Natural killer cell (primary cell): ENCODE measurements around the gene MAST4. TPM values are rescaled to one million over a fixed set of nuclear protein-coding genes. Genes with fewer than 3 reads are reported as not detected.

Source experiments
- ATAC-seq, 3 donors: fragments of 150-1000 bp in 2 of 3; fragments of 200-7000 bp in 1 of 3; cut with Tn5 transposase; 1 replicate in 1 of 3; 2 replicates in 2 of 3; pipeline ENCODE4 v1.10.0; 2021; ENCODE audit warnings: mild to moderate bottlenecking in 2 of 3, moderate library complexity in 2 of 3
- DNase-seq, 2 donors: peaks; one replicate each; pipeline versions ENCODE4 v3.0.0 to v3.0.0-alpha.2; 2013 to 2021; ENCODE audit warnings: mixed read lengths in 1 of 2
- H3K27ac ChIP-seq: one replicate; pipeline ENCODE4 v1.5.1; 2013; ENCODE audit warnings: mild to moderate bottlenecking, low read length
- H3K27me3 ChIP-seq: one replicate; pipeline ENCODE4 v1.6.1; 2013; ENCODE audit warnings: low read length; ENCODE audit not compliant: control insufficient read depth, insufficient read depth
- H3K36me3 ChIP-seq: one replicate; pipeline ENCODE4 v1.6.1; 2013; ENCODE audit warnings: low read length; ENCODE audit not compliant: control insufficient read depth, insufficient read depth
- H3K4me1 ChIP-seq: one replicate; pipeline ENCODE4 v1.6.1; 2013; ENCODE audit warnings: low read length; ENCODE audit not compliant: control insufficient read depth, insufficient read depth
- H3K4me3 ChIP-seq: one replicate; pipeline ENCODE4 v1.5.1; 2013; ENCODE audit warnings: low read length
- H3K9me3 ChIP-seq: one replicate; pipeline ENCODE4 v1.6.1; 2013; ENCODE audit warnings: low read length; ENCODE audit not compliant: control insufficient read depth, insufficient read depth
- H3K27ac Mint-ChIP-seq, 2 donors: one replicate each; pipeline ENCODE4 v1.8.0; 2022; ENCODE audit warnings: mild to moderate bottlenecking in 2 of 2, mixed read lengths in 2 of 2, moderate library complexity in 1 of 2
- H3K27me3 Mint-ChIP-seq, 2 donors: one replicate each; pipeline ENCODE4 v1.8.0; 2022; ENCODE audit warnings: low read depth in 2 of 2, mixed read lengths in 2 of 2
- H3K36me3 Mint-ChIP-seq: one replicate; pipeline ENCODE4 v1.8.0; 2022; ENCODE audit warnings: mixed read lengths
- H3K4me1 Mint-ChIP-seq, 2 donors: one replicate each; pipeline ENCODE4 v1.8.0; 2022; ENCODE audit warnings: mixed read lengths in 2 of 2
- H3K4me3 Mint-ChIP-seq: one replicate; pipeline ENCODE4 v1.8.0; 2022; ENCODE audit warnings: mild to moderate bottlenecking, moderate library complexity, mixed read lengths
- H3K9me3 Mint-ChIP-seq, 2 donors: one replicate each; pipeline ENCODE4 v1.8.0; 2022; ENCODE audit warnings: mixed read lengths in 2 of 2
- WGBS: methylation state at CpG from one replicate; pipeline ENCODE4 v1.1.7; 2013; ENCODE audit warnings: missing lambda C conversion rate; ENCODE audit not compliant: insufficient coverage; 5-methylcytosine and 5-hydroxymethylcytosine counted together
- intact Hi-C: fragments of 100-400 bp; cut with micrococcal nuclease; formaldehyde crosslinking; loops from one replicate; pipeline ENCODE4 v1.14.2; 2022
- total RNA-seq, 4 donors: library from RNA; stranded (reverse); fragments of 120-200 nt in 1 of 4; gene quantifications; one replicate each; pipeline versions ENCODE4 v1.2.3 to v1.2.4, GENCODE V29; 2013 to 2022
- TF ChIP-seq, protein P1 (sequence below): fragments of 200-600 bp; IDR thresholded peaks from one replicate; pipeline ENCODE4 v1.8.0; 2022; ENCODE audit warnings: antibody characterized with exemption

MAST4 gene
- total RNA-seq, 3 donors from 2014 or later (not counting 1 experiment from before 2014, with no cell fraction given): 6.5 to 14.1 (median 12.7) TPM

- no peak for ATAC-seq
- H3K4me1 ChIP-seq: no peaks in the 10 kb centered on the region
- Mint-ChIP-seq H3K36me3 (no peaks in the 10 kb centered on the region), H3K27me3 (no peaks in the 10 kb centered on the region), H3K4me3 (no peak overlapping the region), H3K4me1 (no peaks in the 10 kb centered on the region), H3K27ac (no peak overlapping the region), H3K9me3 (peaks cover 2 to 3% of the 10 kb centered on the region in 2 donors)
- H3K27me3 ChIP-seq: no peaks in the 10 kb centered on the region
- 82% methylated on average over 1 of the region's 1 CpG for WGBS
- no peaks in the 10 kb centered on the region for H3K36me3 ChIP-seq
- TF ChIP-seq, protein P1, sequence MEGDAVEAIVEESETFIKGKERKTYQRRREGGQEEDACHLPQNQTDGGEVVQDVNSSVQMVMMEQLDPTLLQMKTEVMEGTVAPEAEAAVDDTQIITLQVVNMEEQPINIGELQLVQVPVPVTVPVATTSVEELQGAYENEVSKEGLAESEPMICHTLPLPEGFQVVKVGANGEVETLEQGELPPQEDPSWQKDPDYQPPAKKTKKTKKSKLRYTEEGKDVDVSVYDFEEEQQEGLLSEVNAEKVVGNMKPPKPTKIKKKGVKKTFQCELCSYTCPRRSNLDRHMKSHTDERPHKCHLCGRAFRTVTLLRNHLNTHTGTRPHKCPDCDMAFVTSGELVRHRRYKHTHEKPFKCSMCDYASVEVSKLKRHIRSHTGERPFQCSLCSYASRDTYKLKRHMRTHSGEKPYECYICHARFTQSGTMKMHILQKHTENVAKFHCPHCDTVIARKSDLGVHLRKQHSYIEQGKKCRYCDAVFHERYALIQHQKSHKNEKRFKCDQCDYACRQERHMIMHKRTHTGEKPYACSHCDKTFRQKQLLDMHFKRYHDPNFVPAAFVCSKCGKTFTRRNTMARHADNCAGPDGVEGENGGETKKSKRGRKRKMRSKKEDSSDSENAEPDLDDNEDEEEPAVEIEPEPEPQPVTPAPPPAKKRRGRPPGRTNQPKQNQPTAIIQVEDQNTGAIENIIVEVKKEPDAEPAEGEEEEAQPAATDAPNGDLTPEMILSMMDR: no peak
- no peaks in the 10 kb centered on the region for H3K9me3 ChIP-seq
- intact Hi-C loops: no loop called here
- DNase-seq: no peak
- no peak overlapping the region for H3K4me3 ChIP-seq
- H3K27ac ChIP-seq: no peak overlapping the region
These were observed 105.1 kb downstream of the MAST4 start for GRCh38 chr5:66701244-66701643.

- no peaks in the 10 kb centered on the region for H3K4me1 ChIP-seq
- WGBS: 68% methylated on average over 3 of the region's 3 CpGs
- H3K27me3 ChIP-seq: no peaks in the 10 kb centered on the region
- no peak overlapping the region for H3K27ac Mint-ChIP-seq
- intact Hi-C loops: no loop called here
- H3K36me3 ChIP-seq: no peaks in the 10 kb centered on the region
- H3K27ac ChIP-seq: no peak overlapping the region
- no peak for DNase-seq
- ATAC-seq: no peak
- H3K9me3 Mint-ChIP-seq: no peaks in the 10 kb centered on the region
- no peaks in the 10 kb centered on the region for H3K36me3 Mint-ChIP-seq
- no peaks in the 10 kb centered on the region for H3K27me3 Mint-ChIP-seq
- H3K9me3 ChIP-seq: no peaks in the 10 kb centered on the region
- H3K4me3 Mint-ChIP-seq: no peak overlapping the region
- TF ChIP-seq, protein P1: no peak
- no peaks in the 10 kb centered on the region for H3K4me1 Mint-ChIP-seq
- no peak overlapping the region for H3K4me3 ChIP-seq
These were observed 106.2 kb downstream of the MAST4 start for GRCh38 chr5:66702426-66702825.

DNA sequence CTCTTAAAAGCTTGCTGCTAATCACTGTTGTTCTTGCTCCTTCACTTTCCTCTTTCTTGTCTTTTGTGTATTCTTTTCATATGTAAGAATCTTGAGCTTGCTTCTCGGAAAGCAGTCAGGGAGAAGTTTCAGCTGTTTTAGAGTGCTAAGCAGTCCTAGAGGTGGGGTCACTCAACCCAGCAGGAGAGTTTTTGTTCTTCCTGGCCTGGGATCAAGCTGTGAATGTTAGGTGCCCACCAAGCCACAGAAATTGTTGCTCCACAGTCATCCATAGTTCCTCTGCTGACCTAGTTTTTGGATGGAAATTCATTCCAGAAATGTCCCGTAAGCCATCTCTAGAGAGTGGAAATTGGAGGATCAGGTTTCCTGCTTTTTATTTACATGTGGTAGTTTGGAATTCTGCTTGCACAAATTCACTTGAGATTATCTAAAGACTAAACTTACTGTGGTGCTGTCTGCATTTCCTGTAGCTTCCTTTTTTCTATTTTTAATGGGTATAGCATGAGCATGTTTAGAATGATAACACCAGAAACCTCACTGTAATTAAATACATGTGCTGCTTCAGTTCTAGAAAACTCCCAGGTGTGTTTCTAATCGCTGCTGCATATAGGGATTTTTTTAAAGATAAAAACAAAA is 108.7 kb downstream of the MAST4 start:
- H3K4me3 Mint-ChIP-seq: no peak overlapping the region
- H3K27ac ChIP-seq: no peak overlapping the region
- no peaks in the 10 kb centered on the region for H3K4me1 ChIP-seq
- intact Hi-C loops: no loop called here
- TF ChIP-seq, protein P1: no peak
- H3K27ac Mint-ChIP-seq: no peak overlapping the region
- H3K4me3 ChIP-seq: no peak overlapping the region
- H3K9me3 Mint-ChIP-seq: no peaks in the 10 kb centered on the region
- ATAC-seq (no peak), DNase-seq (no peak)
- H3K36me3 ChIP-seq: no peaks in the 10 kb centered on the region
- no peaks in the 10 kb centered on the region for H3K27me3 Mint-ChIP-seq
- H3K27me3 ChIP-seq: no peaks in the 10 kb centered on the region
- WGBS: 50% methylated on average over 2 of the region's 3 CpGs
- no peaks in the 10 kb centered on the region for H3K9me3 ChIP-seq
- no peaks in the 10 kb centered on the region for H3K4me1 Mint-ChIP-seq
- H3K36me3 Mint-ChIP-seq: no peaks in the 10 kb centered on the region

DNA sequence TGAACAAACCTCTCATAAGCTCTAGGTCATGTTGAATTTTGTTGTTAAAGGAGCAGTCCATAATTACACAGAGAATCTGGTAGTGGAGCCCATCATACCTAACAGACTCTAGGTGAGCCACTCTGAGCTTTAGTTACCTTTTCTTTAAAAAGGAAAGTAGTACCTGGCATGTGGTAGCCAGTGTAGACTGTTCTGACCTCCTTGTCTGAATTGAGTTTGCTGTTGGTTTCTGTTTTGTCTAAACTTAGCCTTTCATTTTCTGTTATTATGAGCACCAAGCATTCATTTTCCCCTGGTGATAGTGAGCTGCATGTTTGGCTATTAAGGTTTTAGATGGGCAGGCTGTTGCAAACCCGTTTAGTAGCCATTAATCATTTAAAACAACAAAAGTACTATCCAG is 112.2 kb downstream of the MAST4 start:
- Histone ChIP-seq H3K9me3 (no peaks in the 10 kb centered on the region), H3K4me3 (no peak overlapping the region), H3K27me3 (no peaks in the 10 kb centered on the region), H3K4me1 (no peaks in the 10 kb centered on the region), H3K27ac (no peak overlapping the region), H3K36me3 (no peaks in the 10 kb centered on the region)
- DNase-seq (no peak), ATAC-seq (no peak)
- Mint-ChIP-seq H3K9me3 (no peaks in the 10 kb centered on the region), H3K27me3 (no peaks in the 10 kb centered on the region), H3K27ac (no peak overlapping the region), H3K36me3 (no peaks in the 10 kb centered on the region), H3K4me1 (no peaks in the 10 kb centered on the region), H3K4me3 (no peak overlapping the region)
- intact Hi-C loops: no loop called here
- TF ChIP-seq, protein P1: no peak
- no CpG with 5 or more reads among the region's 1 CpG for WGBS
